HUDEP-2 (cell line): ENCODE data around the gene SMTN.
A peak's percentile ranks its signal among the peaks of the same experiment; 100 is the strongest.
"Not testable (repeated sequence)": the region's sequence is repeated elsewhere in the genome, so short reads cannot be mapped to it uniquely, and the experiment has no call there.

ENCODE experiments used
- DNase-seq, 76 experiments: peaks; one replicate each; lab custom pipeline; 2025; ENCODE audit not compliant: unreplicated experiment in 76 of 76; lab: John Stamatoyannopoulos, UW

SMTN gene

DNA sequence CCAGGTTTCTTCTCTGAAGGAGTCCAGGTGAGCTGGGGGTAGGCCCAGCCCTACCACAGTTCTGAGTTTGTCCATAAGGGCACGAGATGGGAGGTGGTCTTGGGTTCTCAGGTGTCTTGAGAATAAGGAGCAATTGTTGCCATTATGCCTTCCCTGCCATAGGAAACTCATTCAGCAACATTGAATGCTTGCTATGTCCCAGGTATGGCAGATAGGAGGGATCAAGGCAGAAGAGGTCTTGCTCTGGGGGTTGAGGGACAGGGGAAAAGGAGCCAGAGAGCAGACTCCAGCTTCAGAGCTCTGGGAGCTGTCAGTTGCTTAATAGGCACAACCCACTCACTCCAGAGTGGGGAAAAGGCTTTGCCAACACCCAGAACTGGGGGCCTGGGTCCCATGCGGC, 22.0 kb downstream of the SMTN start:
- DNase-seq, result no peak

DNA sequence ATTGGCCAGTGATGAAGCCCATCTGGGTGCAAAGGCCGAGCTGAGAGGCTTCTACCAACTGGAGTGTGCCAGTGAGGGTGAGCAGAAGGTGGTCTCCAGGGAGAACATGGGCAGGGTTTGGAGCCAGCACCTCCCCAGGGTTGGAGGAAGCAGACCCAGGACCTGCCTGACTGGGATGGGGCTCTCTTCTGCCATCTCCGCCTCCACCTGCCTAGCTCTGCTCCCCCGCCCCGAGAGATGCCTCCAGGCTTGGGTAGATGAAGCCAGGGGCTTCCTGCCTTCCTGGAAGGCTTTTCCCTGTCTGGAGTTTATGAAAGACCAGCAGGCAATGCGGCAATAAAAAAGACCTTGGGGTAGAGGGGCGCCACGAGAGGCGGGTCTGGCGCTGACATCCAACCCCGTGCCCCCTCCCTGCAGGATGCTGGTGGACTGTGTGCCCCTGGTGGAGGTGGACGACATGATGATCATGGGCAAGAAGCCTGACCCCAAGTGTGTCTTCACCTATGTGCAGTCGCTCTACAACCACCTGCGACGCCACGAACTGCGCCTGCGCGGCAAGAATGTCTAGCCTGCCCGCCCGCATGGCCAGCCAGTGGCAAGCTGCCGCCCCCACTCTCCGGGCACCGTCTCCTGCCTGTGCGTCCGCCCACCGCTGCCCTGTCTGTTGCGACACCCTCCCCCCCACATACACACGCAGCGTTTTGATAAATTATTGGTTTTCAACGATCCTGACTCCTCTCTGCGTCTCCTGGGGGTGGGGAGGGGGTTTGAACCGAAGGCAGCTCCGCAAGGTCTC, 23.0 kb downstream of the SMTN start:
- DNase-seq, result no peak

DNA sequence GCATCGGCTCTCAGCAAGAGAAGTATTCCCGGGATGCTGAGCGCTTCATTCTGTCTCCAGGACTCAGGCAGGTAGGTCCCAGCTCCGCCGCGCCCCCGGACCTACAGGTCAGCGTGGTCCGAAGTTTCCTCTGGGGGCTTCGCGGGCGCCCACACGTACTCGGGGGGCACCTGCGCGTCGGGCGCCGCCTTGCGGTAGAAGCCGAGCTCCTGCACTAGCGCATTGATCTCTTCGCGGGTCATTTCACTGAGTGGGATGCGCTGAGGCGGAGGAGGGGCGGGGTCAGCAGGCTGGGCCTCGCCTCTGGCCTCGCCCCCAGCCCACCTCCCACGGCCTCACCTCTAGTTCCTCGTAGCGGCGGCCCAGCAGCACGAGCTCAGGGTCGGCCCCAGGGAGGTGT, 23.8 kb downstream of the SMTN start:
- peak in 1 of 76 experiments; percentile 7 for DNase-seq

DNA sequence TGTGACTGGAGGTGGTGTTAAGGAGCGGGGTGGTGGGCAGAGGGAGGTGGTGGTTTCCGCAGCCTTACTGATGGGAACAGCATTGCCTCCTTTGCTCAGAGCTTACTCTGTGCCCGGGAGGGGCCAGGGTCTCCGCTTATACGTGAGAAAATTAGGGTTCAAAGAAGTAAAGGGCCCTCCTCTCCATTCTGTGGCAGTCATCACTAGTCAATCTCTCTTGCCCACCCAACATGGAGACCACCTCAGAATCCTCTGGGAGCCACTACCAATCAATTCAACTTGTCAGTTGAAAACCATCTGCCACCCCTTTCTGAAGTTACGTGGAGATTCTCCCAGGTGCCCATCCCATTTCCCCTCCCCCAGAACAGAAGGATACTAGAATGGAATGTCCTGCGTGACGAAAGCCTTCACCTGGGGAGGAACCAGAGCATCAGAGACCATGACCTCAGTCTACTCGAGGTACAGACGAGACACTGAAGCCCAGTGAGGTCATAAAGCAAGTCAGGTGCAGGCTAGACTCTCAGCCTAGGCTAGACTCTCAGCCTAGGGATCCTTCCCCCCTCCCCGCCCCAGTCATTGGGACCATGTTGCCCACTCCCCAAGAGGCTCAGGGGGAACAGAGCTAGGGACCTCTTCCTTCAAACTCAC, 24.3 kb downstream of the SMTN start:
- DNase-seq, result no peak

DNA sequence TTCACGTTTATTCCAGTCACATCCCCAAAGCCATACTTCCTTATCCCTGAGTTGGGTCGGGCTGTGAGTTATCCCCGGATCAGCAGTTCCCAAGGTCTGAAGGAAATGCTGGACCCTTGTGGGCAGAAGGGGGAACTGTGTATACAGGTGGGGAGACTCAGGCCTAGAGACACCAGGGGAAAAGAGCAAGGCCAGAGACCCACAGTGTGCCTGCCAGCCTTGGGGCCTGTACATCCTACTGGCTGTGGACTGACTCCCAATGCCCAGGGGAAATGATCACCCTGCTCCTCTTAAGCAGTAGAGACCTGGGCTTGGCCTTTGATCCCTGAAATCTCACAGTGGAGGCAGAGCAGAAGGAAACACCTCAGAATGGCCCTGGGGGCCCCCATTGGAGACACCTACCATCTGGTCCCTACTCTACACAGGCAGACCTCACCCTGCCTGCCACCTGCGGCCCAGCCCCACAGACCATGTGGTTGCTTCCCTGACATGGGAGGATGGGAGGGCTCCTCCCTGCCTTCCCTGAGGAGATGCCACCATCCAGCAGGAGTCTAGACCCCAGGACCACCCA, 25.0 kb downstream of the SMTN start:
- DNase-seq, result no peak

DNA sequence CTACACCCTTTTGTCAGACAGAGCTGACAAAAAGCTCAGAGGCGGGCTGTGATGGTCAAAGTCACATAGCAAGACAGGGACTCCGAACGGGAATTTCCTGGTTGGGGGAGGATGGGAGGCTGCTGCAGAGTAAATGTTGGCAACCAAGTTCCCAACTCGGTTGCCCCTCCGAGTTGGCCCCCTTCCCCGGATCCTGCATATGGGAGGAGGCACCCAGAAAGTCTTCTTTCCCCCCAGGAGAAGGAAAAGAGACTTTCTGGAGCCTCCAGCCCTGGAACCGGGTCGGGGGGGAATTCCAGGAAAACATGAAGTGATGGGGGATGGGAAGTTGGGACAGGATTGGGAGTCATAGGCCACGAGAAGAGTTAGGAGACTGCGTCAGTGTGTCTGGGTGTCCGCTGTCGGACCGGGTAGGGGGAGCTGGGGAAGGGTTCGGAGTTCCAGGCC, 25.6 kb downstream of the SMTN start:
- no peak for DNase-seq

DNA sequence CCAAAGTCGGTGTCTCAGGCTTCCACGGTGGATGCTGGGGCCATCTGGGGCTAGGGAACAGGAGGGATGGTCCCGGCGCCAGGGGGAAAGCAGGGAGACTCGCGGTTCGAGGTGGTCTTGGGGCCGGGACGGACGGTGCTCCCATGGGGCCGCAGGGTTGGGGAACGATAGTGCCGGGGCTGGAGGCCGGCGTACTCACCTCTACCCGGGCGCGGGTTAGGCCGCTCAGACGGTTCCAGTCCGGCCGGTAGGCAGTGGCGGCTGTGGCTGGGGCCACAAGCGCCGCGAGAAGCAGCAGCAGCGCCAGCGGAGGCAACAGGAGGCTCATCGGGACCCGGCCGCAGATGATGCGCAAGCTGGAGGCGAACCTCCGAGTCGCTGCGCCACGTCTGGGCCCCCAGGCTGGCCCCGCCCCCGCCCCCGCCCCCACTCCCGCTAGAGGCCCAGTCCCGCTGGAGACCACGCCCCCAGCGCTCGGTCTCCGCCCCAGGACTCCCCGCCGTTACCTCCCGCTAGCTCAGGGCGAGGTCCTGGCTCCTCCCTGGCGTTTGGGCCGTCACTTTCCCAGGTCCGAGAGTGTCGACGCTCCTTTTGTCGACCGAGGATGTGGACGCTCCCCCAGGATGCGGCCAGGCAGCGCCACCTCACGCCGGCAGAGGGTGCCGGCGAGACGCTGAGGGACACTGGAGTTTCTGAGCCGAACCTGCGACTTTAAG, 26.2 kb downstream of the SMTN start, which contains the start of gene SELENOM:
Gene SELENOM (minus strand): TSS at position 391 of the 716 bp plus-strand sequence. CDS start 63 bp downstream, at position 328.
- DNase-seq, result peak in 75 of 76 experiments; percentile 23 to 95 (median 88)

DNA sequence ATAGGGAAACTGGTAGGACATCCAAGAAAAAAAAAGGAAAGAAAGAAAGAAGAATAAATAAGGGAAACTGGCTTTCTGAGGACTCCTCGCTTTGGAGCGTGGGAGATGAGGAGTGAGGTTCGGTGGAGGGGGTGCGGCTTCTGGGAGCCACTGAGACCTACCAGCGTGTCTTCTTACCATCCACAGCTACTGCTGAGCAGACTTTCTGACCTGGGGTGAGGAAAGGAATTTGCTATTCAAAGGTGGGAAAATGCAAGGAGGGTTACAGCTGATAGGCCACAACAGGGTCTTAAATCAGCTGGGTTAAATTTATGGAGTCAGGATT, 26.7 kb downstream of the SMTN start:
- no peak for DNase-seq

DNA sequence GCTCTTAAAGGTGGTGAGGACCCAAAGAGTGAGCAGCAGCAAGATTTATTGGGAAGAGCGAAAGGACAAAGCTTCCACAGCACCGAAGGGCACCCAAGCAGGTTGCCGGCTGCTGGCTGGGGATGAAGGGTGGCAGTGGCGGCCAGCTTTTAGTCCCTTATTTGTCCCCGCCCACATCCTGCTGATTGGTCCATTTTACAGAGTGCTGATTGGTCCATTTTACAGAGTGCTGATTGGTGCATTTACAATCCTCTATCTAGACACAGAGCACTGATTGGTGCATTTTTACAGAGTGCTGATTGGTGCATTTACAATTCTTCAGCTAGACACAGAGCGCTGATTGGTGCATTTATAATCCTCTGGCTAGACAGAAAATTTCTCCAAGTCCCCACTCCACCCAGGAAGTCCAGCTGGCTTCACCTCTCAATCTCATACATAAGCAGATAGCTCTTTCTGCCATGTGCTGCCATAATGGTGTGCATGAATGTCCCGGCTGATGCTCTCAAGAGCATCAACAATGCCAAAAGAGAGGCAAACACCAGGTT, 31.5 kb downstream of the SMTN start:
- DNase-seq, result not testable (repeated sequence)

DNA sequence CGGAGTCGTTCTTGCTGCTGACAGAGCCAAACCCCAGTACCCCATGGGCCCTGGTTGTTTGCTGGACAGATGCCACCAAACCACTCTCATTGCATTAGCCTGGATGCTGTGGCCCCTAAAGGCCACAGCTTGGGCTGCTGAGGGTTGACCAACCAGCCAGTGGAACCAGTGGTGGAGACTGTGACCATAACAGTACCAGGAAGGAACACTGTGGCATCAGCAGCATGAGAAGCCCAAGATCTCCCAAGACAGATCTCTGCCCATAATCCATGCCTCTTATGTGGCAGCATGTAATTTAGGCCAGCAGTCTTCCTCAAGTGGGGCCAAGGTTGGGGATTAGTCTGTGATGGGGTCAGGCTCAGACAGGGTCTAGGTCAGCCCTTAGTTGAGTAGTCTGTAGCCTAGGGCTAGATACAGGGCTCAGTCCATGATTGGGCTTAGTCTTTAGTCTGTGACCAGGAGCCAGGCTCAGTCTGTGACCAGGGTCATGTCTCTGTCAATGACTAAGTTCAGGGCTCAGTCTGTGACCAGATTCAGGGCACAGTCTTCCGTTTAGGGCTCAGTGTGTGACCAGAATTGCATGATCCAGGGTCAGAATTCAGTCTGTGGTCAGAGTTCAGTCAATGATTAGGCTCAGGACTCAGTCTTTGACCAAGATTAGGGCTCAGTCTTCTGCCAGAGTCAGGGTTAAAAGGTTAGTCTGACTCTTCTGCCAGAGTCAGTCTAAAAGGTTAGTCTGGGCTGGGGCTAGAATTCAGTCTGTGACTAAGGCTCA, 37.1 kb downstream of the SMTN start:
- DNase-seq, result no peak

DNA sequence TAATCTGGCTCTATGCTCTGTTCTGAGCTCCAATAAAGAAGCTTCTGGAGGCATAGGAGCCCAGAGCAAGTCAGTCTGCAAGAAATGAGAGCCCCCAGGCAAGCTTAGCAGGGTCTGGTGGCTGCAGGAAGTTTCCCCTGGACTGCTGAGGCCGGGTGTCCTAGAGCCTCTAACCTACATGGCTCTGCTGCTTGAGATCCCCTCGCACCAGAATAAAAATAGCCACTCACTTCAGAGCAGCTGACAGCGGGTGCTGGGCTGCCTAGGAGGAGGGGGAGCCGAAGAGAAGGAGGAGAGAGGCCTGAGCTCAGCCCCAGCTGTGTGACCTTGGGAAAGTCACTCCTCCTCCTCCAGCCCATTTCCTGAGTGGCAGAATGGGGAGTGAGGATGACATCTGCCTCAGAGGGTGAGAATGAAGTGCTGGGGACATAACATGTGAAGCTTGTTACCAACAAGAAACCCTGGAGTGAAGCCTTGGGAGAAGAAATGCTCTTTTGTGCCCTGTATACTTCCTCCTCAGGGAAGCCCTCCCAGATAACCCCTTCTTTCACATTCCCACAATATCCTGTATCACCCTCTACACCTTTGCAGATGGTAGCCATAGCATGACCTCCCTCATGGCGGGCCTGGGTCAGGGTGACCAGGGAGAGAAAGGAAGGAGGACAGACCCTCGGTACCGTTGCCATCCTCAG, 38.1 kb downstream of the SMTN start:
- no peak for DNase-seq

DNA sequence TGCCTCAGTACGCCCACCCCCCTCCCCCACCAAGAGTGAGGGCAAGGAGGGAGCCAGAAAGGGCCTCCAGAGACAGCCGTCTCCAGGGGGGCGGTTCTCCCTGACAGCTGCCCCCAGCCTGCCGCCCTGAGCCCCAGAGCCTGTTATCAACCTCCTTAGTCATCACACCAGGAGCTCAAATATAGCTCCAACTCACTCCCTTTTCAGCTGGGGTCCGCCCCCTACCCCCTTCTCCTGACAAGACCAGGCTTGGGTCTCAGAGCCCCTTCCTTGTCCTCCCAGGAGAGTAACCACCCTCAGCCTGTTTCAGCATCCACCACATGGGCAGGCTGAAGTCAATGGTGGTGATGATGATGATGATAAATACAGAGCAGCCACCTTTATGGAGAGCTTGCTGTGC, 39.1 kb downstream of the SMTN start:
- no peak for DNase-seq

DNA sequence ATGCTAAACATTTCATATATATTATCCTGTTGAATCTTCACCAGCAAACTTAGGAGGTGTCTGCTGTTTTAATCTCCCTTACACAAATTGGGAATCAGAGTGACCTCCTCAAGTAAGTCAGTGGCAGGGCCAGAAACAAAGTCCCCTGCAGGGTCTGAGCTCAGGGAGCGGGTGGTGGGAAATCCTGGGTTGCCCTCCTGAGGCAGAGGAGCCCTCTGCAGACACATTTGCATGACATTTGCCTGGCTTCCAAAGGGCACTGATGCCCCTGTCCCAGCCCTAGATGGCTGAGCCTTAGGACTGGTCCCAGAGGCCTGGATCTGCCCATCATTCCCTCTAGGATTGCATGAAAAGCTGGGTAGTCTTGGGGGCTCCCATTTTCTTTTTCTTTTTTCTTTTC, 39.5 kb downstream of the SMTN start:
- no peak for DNase-seq

DNA sequence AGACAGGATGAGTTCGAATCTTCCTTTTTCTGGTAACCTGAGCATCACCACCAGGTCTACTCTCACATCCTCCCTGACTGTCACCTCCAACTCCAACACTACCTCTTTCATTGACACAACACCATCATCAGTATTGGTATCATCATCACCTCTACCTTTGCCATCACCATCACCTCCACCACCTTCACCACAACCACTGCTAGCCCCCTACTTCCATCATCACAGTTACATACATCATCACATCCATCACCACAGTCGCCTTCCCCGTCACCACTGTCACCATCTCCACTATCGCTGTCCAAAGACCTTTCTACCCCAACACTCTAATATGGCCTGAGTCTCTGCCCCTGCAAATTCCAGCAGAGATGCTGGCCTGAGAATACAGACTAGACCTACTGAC, 40.3 kb downstream of the SMTN start:
- DNase-seq, result no peak

DNA sequence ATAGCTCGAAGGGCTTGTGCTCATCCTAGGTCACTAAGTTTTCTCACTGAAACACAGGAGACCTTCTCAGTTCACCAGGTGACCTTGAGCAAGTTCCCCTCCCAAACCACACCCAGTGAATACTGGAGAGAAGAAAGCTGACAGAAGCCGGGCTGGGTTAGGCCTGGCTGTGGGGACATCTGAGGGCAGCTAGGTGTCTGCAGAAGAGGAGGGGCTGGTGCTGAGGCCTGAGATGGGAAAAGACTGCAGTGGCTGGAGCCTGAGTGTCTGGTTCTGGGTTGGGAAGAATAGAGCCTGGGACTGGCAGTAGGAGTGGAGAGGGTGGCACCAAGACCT, 41.0 kb downstream of the SMTN start:
- no peak for DNase-seq

DNA sequence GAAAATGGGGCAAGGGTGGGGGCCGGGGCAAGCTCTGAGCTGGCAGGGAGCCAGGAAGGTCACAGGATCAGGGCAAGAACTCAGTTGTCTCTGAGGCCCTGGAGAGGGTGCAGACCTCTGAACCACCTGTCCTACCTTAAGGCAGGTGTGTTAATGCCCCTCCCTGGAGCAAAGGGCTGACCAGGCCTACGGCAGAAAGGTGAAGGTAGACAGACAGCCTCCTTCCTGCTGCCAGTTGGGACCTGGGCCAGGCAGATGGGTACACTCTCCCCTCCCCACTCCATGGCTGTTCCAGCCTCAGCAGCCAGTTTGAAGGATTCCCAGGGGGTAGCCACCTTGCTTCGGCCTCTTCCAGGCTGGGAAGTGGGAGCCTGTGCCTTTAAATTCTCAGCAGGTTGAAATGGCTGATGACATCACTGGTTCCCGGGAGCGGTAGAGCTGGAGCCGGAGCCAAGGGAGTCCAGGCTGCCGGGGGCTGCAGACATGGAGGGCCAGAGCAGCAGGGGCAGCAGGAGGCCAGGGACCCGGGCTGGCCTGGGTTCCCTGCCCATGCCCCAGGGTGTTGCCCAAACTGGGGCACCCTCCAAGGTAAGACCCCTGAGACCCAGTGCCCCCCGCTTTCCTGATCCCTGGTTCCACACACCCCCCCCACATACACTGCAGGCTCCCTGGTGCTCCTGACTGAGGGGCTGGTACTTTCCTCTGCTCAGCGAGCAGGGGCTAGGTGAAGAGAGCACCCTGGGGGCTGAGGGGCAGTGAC, 41.6 kb downstream of the SMTN start, which contains the start of gene INPP5J:
Gene INPP5J (plus strand): TSS at position 435 of the 760 bp plus-strand sequence. CDS start 49 bp downstream, at position 484.
- no peak for DNase-seq

DNA sequence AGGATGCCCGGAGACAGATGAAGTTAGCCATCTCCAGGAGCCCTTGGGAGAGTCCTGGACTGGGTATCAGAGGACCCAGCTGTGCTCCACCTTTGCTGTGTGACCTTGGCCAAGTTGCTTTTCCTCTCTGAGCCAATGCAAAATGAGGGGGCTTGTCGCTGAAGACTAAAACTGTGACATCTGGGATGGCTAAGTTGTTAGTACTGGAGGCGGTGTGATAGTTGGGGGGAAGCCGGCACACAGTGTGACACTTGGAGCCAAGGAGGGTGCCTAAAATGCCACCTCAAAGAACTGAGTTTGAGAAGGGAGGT, 42.1 kb downstream of the SMTN start:
- DNase-seq, result no peak

DNA sequence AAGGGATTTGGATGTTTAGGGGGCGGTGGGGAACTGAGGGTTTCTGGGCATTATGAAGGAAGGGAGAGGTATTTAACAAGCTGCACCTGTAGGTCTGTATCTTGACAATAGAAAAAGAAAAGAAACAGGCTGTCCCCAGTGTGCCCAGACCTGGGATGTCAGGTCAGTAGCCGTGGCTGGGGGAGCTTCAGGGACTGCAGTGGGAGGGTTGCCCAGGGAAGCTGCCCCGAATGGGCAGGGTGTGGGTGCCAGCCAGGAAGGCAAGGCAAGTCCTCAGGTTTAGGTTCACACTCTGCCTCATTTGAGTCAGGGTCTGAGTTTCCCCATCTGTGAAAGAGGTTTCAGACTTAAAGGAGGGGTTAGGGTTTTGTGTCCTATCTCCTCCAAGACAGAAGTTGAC, 43.2 kb downstream of the SMTN start:
- DNase-seq, result no peak

DNA sequence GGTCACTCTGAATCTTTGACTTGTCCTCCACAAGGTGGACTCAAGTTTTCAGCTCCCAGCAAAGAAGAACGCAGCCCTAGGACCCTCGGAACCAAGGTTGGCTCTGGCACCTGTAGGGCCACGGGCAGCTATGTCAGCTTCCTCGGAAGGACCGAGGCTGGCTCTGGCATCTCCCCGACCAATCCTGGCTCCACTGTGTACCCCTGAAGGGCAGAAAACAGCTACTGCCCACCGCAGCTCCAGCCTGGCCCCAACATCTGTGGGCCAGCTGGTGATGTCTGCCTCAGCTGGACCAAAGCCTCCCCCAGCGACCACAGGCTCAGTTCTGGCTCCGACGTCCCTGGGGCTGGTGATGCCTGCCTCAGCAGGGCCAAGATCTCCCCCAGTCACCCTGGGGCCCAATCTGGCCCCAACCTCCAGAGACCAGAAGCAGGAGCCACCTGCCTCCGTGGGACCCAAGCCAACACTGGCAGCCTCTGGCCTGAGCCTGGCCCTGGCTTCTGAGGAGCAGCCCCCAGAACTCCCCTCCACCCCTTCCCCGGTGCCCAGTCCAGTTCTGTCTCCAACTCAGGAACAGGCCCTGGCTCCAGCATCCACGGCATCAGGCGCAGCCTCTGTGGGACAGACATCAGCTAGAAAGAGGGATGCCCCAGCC, 43.8 kb downstream of the SMTN start:
- no peak for DNase-seq
